Activated naive CD8-positive, alpha-beta T cell treated with anti-CD3 and anti-CD28 coated beads for 36 hours (primary cell): ENCODE data around the gene RALGPS1. TPM values are rescaled to one million over a fixed set of nuclear protein-coding genes. Genes with fewer than 3 reads are reported as not detected.

Experiments used
- DNase-seq: peaks from one replicate; pipeline ENCODE4 v3.0.0; 2021
- H3K27ac Mint-ChIP-seq: one replicate; pipeline ENCODE4 v1.8.0; 2022; ENCODE audit warnings: mild to moderate bottlenecking, moderate library complexity, mixed read lengths
- H3K27me3 Mint-ChIP-seq: one replicate; pipeline ENCODE4 v1.8.0; 2022; ENCODE audit warnings: mild to moderate bottlenecking, mixed read lengths
- H3K36me3 Mint-ChIP-seq: one replicate; pipeline ENCODE4 v1.8.0; 2021; ENCODE audit warnings: mild to moderate bottlenecking, mixed read lengths
- H3K4me1 Mint-ChIP-seq: one replicate; pipeline ENCODE4 v1.8.0; 2021; ENCODE audit warnings: mixed read lengths
- H3K4me3 Mint-ChIP-seq: one replicate; pipeline ENCODE4 v1.8.0; 2022; ENCODE audit warnings: mild to moderate bottlenecking, moderate library complexity, mixed read lengths
- H3K9me3 Mint-ChIP-seq: one replicate; pipeline ENCODE4 v1.8.0; 2022; ENCODE audit warnings: mixed read lengths
- total RNA-seq, 2 experiments: library from RNA; stranded (reverse); gene quantifications; one replicate each; pipeline ENCODE4 v1.2.3, GENCODE V29; 2021

The RALGPS1 gene
- total RNA-seq, 2 experiments from 2014 or later, result 0.56 to 1.1 TPM

- H3K4me3 Mint-ChIP-seq, result no peak overlapping the region
- H3K4me1 Mint-ChIP-seq, result peaks cover 1% of the 10 kb centered on the region
- no peaks in the 10 kb centered on the region for H3K27me3 Mint-ChIP-seq
- DNase-seq, result no peak
- H3K36me3 Mint-ChIP-seq, result no peaks in the 10 kb centered on the region
- H3K9me3 Mint-ChIP-seq, result no peaks in the 10 kb centered on the region
- no peak overlapping the region for H3K27ac Mint-ChIP-seq
These were observed 27.7 kb upstream of the RALGPS1 start for GRCh38 chr9:126886897-126887296.

GRCh38 chr9:126891676-126892075 lies 22.9 kb upstream of the RALGPS1 start:
- Mint-ChIP-seq H3K4me3 (no peak overlapping the region), H3K4me1 (peaks cover 3% of the 10 kb centered on the region), H3K36me3 (no peaks in the 10 kb centered on the region), H3K9me3 (no peaks in the 10 kb centered on the region), H3K27ac (no peak overlapping the region), H3K27me3 (no peaks in the 10 kb centered on the region)
- DNase-seq, result no peak

DNA sequence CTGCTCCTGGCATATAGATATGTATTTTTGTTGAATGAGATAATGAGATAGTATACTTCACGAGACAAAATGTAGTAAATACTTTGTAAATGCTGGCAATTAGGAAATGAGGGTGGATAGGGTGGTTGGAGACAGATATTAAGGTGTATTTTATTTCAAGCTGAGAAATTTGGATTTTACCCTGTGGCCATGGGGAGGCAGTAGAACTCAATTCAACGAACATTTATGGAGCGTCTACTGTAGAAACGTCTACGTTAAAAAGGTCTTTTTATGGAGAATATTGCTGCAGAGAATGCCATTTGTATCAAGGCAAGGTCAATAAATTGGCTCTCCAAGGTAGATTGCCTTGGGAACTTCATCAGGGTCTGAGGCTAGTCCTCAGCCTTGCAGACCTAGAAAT lies 21.5 kb upstream of the RALGPS1 start:
- no peak for DNase-seq
- no peak overlapping the region for H3K27ac Mint-ChIP-seq

DNA sequence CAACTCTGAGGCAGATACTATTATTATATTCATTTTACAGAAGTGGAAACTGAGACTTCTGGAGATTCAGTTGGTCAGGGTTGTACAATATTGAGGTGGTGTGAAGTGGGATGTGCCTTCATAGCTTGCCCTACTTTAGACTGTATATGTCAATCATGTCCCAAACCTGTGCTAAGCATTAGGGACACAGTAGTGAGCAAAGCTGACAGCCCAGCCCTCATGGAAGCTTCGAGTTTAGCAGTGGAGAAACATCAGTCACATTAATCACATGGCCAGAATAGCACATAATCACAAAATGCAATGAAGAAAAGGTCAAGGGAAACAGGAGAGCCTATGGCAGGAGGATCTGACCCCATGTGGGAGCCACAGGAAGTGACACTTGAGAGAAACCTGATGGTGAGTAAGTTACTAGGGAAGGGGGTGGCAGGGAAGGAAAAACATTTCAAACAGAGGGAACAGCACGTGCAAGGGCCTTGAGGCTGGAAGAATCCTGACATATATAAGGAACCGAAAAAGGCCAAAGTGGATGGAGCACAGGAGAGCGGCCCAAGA lies 20.5 kb upstream of the RALGPS1 start:
- peaks cover 3% of the 10 kb centered on the region for H3K4me1 Mint-ChIP-seq
- no peaks in the 10 kb centered on the region for H3K36me3 Mint-ChIP-seq
- no peak for DNase-seq
- H3K9me3 Mint-ChIP-seq, result no peaks in the 10 kb centered on the region
- no peak overlapping the region for H3K4me3 Mint-ChIP-seq
- H3K27me3 Mint-ChIP-seq, result peaks cover 7% of the 10 kb centered on the region
- H3K27ac Mint-ChIP-seq, result no peak overlapping the region

More for the DNA sequence above, 21.5 kb upstream of the RALGPS1 start:
- no peaks in the 10 kb centered on the region for H3K9me3 Mint-ChIP-seq
- H3K27me3 Mint-ChIP-seq, result peaks cover 7% of the 10 kb centered on the region
- H3K4me3 Mint-ChIP-seq, result no peak overlapping the region
- no peaks in the 10 kb centered on the region for H3K36me3 Mint-ChIP-seq
- H3K4me1 Mint-ChIP-seq, result peaks cover 3% of the 10 kb centered on the region

- DNase-seq, result no peak
- Mint-ChIP-seq H3K36me3 (no peaks in the 10 kb centered on the region), H3K27ac (no peak overlapping the region), H3K4me1 (no peaks in the 10 kb centered on the region), H3K9me3 (peaks cover 10% of the 10 kb centered on the region), H3K27me3 (peaks cover 7% of the 10 kb centered on the region), H3K4me3 (no peak overlapping the region)
These were observed 12.4 kb upstream of the RALGPS1 start for GRCh38 chr9:126902210-126902609.

DNA sequence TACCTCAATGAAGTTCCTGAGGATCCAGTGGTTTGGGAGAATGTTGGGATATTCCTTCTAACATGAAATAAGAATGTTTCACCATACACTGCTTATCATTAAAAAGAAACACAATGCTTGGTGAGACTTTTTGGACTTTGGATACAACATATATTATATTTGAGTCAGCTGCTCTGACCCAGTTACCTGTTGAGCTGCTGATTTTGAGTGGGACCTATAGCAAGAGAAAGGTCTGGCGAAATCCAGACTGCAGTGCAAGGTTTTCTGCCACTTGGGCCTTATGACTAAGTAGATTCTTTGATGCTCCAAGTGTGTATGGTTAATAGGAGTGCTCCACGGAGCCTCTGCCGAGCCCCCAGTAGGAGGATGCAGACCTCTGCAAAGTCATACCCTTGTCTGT lies 10.0 kb upstream of the RALGPS1 start:
- Mint-ChIP-seq H3K27ac (no peak overlapping the region), H3K36me3 (no peaks in the 10 kb centered on the region), H3K9me3 (peaks cover 10% of the 10 kb centered on the region), H3K27me3 (peaks cover 4% of the 10 kb centered on the region), H3K4me1 (no peaks in the 10 kb centered on the region), H3K4me3 (no peak overlapping the region)
- DNase-seq, result no peak

DNA sequence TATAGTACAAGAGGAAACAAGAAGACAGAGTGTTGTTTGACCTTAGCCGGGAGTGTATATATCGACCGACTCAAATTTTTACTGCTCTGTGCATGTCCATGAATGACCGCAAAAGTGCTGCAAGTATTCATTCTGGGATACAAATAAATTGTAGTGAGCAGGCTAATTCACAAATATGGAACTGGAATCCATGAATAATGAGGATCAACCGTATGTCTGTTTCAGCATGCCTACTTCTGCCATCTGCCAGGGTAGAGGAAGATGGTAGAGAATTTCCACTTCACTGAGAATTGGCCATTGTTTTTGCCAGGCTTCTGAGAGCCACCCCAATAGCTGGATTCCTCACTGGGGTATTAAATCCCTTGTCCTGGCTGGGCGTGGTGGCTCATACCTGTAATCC lies 8.5 kb upstream of the RALGPS1 start:
- H3K27ac Mint-ChIP-seq, result no peak overlapping the region
- H3K36me3 Mint-ChIP-seq, result no peaks in the 10 kb centered on the region
- no peaks in the 10 kb centered on the region for H3K4me1 Mint-ChIP-seq
- no peak for DNase-seq
- peaks cover 6% of the 10 kb centered on the region for H3K9me3 Mint-ChIP-seq
- H3K4me3 Mint-ChIP-seq, result no peak overlapping the region
- H3K27me3 Mint-ChIP-seq, result peaks cover 4% of the 10 kb centered on the region

- no peak for DNase-seq
- Mint-ChIP-seq H3K27ac (no peak overlapping the region), H3K4me3 (no peak overlapping the region), H3K27me3 (peaks cover 4% of the 10 kb centered on the region), H3K36me3 (no peaks in the 10 kb centered on the region), H3K4me1 (no peaks in the 10 kb centered on the region), H3K9me3 (peaks cover 3% of the 10 kb centered on the region)
These were observed 7.5 kb upstream of the RALGPS1 start for GRCh38 chr9:126907058-126907457.

DNA sequence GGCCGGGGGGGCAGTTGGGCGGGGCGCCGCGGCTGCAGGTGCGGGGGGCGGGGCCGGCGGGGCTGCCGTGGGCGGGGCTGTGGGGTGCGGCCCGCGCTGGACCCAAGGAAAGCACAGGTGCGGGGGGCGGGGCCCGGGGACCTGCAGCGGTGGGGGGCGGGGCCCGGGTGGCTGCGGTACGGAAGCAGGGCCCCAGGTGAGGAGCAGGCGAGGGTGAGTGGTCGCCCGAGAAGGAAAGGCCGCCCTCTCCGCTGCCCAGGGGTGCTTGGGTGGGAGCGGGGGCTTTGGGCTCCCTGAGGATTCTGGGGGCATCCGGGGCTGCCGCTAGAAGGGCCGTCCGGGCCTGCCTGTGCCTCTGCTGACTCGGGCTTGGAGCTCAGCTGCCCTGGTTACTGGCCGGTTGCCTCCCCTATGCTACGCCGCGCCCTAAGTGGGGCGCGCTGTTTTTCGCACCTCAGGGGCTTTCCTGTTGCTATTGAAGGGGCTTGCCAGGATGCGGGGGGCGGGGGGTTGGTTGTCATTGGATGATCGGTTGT lies 767 bp downstream of the RALGPS1 start:
- Mint-ChIP-seq H3K4me1 (peaks cover 9% of the 10 kb centered on the region), H3K4me3 (peak overlapping the region; percentile 61), H3K27me3 (peaks cover 15% of the 10 kb centered on the region), H3K36me3 (no peaks in the 10 kb centered on the region), H3K27ac (no peak overlapping the region), H3K9me3 (peaks cover 4% of the 10 kb centered on the region)
- DNase-seq, result peak; percentile 38

- no peak overlapping the region for H3K27ac Mint-ChIP-seq
These were observed 1.4 kb downstream of the RALGPS1 start for GRCh38 chr9:126915846-126916543.

DNA sequence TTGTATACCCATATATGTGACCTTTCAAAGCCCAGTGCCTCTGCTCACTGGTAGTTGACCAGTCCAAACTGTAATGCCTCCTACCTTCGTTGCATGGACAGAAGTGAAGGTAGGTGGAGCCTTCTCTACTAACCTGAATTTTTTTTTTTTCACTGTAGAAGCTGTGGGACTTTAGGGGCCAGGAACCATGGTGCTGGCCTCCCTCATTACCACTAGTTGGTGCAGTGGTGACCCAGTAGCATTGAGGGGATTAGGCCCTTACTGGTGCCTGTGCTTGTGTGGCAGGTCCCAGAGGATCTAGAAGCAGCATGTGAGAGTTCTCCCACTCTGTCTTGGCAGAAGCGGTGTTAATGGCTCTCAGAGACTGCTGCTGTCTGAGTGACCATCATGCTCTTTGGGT lies 2.3 kb downstream of the RALGPS1 start:
- Mint-ChIP-seq H3K36me3 (no peaks in the 10 kb centered on the region), H3K27ac (no peak overlapping the region), H3K27me3 (peaks cover 15% of the 10 kb centered on the region), H3K4me3 (no peak overlapping the region), H3K4me1 (peaks cover 9% of the 10 kb centered on the region), H3K9me3 (peaks cover 3% of the 10 kb centered on the region)
- no peak for DNase-seq

More at GRCh38 chr9:126915846-126916543, 1.4 kb downstream of the RALGPS1 start:
- Mint-ChIP-seq H3K9me3 (peaks cover 4% of the 10 kb centered on the region), H3K4me3 (peak overlapping the region; percentile 61), H3K4me1 (peaks cover 9% of the 10 kb centered on the region), H3K27me3 (peaks cover 15% of the 10 kb centered on the region), H3K36me3 (no peaks in the 10 kb centered on the region)
- DNase-seq, result no peak

DNA sequence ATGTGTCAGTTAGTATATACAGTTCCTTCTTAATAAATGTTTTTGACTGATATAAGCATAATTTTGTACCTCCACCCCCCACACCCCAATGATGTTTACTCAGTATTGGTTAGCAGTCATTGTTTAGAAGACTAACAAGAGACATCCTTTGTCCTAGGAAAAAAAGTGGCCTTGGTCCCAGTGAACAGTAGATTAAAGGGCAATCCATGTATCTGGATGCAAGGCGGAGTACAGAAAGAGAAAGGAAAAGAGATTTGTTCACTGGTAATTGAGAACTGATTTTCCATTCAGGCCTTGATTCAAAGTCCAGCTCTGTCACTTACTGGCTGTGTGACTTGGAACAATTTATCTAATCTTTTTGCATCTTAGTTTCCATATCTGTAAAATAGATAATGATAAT lies 4.6 kb downstream of the RALGPS1 start:
- H3K27me3 Mint-ChIP-seq, result peaks cover 6% of the 10 kb centered on the region
- no peaks in the 10 kb centered on the region for H3K36me3 Mint-ChIP-seq
- no peak for DNase-seq
- H3K27ac Mint-ChIP-seq, result no peak overlapping the region
- peaks cover 9% of the 10 kb centered on the region for H3K4me1 Mint-ChIP-seq
- no peak overlapping the region for H3K4me3 Mint-ChIP-seq
- H3K9me3 Mint-ChIP-seq, result no peaks in the 10 kb centered on the region

DNA sequence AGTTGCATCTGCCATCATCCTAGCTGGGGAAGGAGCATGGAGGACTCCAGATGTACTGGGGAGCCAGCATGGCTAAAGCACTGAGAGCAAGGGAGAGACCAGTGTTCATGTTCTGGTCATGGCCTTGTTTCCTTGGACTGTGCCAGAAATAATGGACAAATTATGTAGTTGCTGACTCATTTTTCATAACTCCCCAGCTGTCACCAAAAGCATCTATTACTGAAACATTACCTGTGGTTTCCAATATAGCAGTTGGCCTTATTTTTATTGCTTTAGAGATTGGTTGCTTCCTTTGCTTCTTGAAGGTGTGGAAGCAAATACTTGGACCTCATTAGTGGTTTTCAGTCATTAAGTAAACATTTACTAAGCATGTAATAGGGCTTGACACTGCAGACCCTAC lies 11.3 kb downstream of the RALGPS1 start:
- Mint-ChIP-seq H3K27ac (no peak overlapping the region), H3K4me3 (no peak overlapping the region), H3K27me3 (peaks cover 1% of the 10 kb centered on the region), H3K4me1 (no peaks in the 10 kb centered on the region), H3K9me3 (no peaks in the 10 kb centered on the region), H3K36me3 (no peaks in the 10 kb centered on the region)
- DNase-seq, result no peak

- H3K4me1 Mint-ChIP-seq, result no peaks in the 10 kb centered on the region
- H3K27ac Mint-ChIP-seq, result no peak overlapping the region
These were observed 11.8 kb downstream of the RALGPS1 start for GRCh38 chr9:126926364-126926763.

GRCh38 chr9:126927419-126927818 lies 12.8 kb downstream of the RALGPS1 start:
- no peaks in the 10 kb centered on the region for H3K4me1 Mint-ChIP-seq
- no peaks in the 10 kb centered on the region for H3K36me3 Mint-ChIP-seq
- H3K27me3 Mint-ChIP-seq, result peaks cover 6% of the 10 kb centered on the region

More at GRCh38 chr9:126926364-126926763, 11.8 kb downstream of the RALGPS1 start:
- Mint-ChIP-seq H3K36me3 (no peaks in the 10 kb centered on the region), H3K27me3 (peaks cover 6% of the 10 kb centered on the region), H3K9me3 (no peaks in the 10 kb centered on the region), H3K4me3 (no peak overlapping the region)
- no peak for DNase-seq

DNA sequence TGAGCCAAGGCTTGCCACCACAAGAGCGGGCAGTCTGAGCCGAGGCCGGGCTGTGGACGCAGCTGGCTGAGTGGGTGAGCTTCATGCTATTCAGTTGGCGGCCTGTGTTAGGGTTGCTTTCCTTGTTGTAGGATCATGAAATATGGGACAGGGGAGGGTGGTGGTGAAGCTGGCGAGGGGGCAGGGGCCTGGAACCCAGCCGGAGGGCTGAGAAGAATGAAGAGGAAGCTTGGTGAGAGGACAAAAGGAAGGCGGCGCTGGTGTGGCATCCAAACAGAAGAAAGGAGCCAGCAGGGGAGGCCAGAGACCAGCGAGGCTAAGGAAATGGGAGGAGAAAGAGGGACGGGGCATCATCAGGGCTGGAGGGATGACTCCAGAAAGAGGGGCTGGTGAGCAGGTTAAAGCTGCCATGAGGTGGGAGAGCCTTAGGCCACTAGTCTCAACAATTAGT lies 18.3 kb downstream of the RALGPS1 start:
- no peak overlapping the region for H3K4me3 Mint-ChIP-seq
- H3K4me1 Mint-ChIP-seq, result no peaks in the 10 kb centered on the region
- no peak overlapping the region for H3K27ac Mint-ChIP-seq
- H3K9me3 Mint-ChIP-seq, result no peaks in the 10 kb centered on the region
- H3K27me3 Mint-ChIP-seq, result peaks cover 13% of the 10 kb centered on the region
- DNase-seq, result no peak
- no peaks in the 10 kb centered on the region for H3K36me3 Mint-ChIP-seq

More at GRCh38 chr9:126927419-126927818, 12.8 kb downstream of the RALGPS1 start:
- no peak for DNase-seq
- H3K27ac Mint-ChIP-seq, result no peak overlapping the region
- no peaks in the 10 kb centered on the region for H3K9me3 Mint-ChIP-seq
- no peak overlapping the region for H3K4me3 Mint-ChIP-seq
